H1 (cell line): ENCODE data around the gene CHST3. TPM values are rescaled to one million over a fixed set of nuclear protein-coding genes. Genes with fewer than 3 reads are reported as not detected.

Source experiments
- CREB1 ChIP-seq: IDR thresholded peaks from 2 replicates; pipeline ENCODE4 v1.6.1; 2012; ENCODE audit warnings: inconsistent platforms
- CTBP2 ChIP-seq: IDR thresholded peaks from 2 replicates; pipeline ENCODE4 v1.7.0; 2011; ENCODE audit warnings: borderline replicate concordance, mild to moderate bottlenecking, moderate library complexity, mixed read lengths, low read length; ENCODE audit not compliant: insufficient read depth, insufficient read length
- FOSL1 ChIP-seq: IDR thresholded peaks from 2 replicates; pipeline ENCODE4 v1.6.1; 2011; ENCODE audit warnings: mild to moderate bottlenecking, low read depth, low read length, moderate library complexity; ENCODE audit not compliant: insufficient read depth
- JUN ChIP-seq: IDR thresholded peaks from 2 replicates; pipeline ENCODE4 v1.6.1; 2011; ENCODE audit warnings: low read depth, mild to moderate bottlenecking, improper control_type of control experiment, low read length
- KDM1A ChIP-seq: fragments of 200-600, 300-600 bp; sonication (generic); IDR thresholded peaks from 2 replicates; pipeline ENCODE4 v1.7.1; 2016; ENCODE audit warnings: mild to moderate bottlenecking, low read length, borderline replicate concordance
- KDM5A ChIP-seq: fragments of 200-600 bp; IDR thresholded peaks from 2 replicates; pipeline ENCODE4 v1.7.1; 2012; ENCODE audit warnings: mild to moderate bottlenecking, low read length, inconsistent platforms, mixed read lengths
- RXRA ChIP-seq: IDR thresholded peaks from 2 replicates; pipeline ENCODE4 v1.6.1; 2011; ENCODE audit warnings: low read depth, mild to moderate bottlenecking, low read length, moderate library complexity; ENCODE audit not compliant: insufficient read depth
- SUZ12 ChIP-seq: fragments of 200-600 bp; sonication (generic); IDR thresholded peaks from 2 replicates; pipeline ENCODE4 v1.6.1; 2012; ENCODE audit warnings: mild to moderate bottlenecking, inconsistent platforms, low read length, moderate library complexity, mixed read lengths
- TEAD4 ChIP-seq: IDR thresholded peaks from 2 replicates; pipeline ENCODE4 v1.6.1; 2012; ENCODE audit warnings: low read depth, low read length, inconsistent platforms, mixed read lengths
- polyA plus RNA-seq, 7 experiments: library from polyadenylated mRNA; depleted of rRNA in 3 of 7; stranded (reverse) in 5 of 7; unstranded in 2 of 7; fragments of >200 nt in 5 of 7; fragments of 200-250 nt in 2 of 7; gene quantifications; 1 replicate in 5 of 7; 2 replicates in 1 of 7; 4 replicates in 1 of 7; pipeline versions ENCODE4 v1.2.1 to v1.2.3, GENCODE V29; 2011 to 2013; ENCODE audit warnings: missing spikeins in 2 of 7, mixed read lengths in 2 of 7
- total RNA-seq: library from RNA; stranded (reverse); fragmentation: NEBNext Ultra II Directional; extraction: Animal tissue kit (Norgen Biotek cat#: 25700); gene quantifications from 2 replicates; pipeline ENCODE4 v1.2.1, GENCODE V29; 2021

The CHST3 gene
- total and polyA plus RNA-seq, 2 of the 8 experiments (the other 6 are each of a cell fraction or from before 2014, with no cell fraction given), result 2.0 to 5.8 TPM

GRCh38 chr10:72058989-72059842 is 95.0 kb downstream of the CHST3 start (continued):
- no peak for TF ChIP-seq RXRA
- TF ChIP-seq FOSL1, result no peak
- no peak for TF ChIP-seq KDM1A
- no peak for TF ChIP-seq SUZ12
- TF ChIP-seq KDM5A, result no peak
- TF ChIP-seq CREB1, result no peak
- TF ChIP-seq TEAD4, result no peak
- no peak for TF ChIP-seq CTBP2
- TF ChIP-seq JUN, result no peak
